HG03469 (cell line): ENCODE measurements around the gene ZFAND6.
"Not testable (repeated sequence)": the region's sequence is repeated elsewhere in the genome, so short reads cannot be mapped to it uniquely, and the experiment has no call there.

Experiments
- ATAC-seq: cut with Tn5 transposase; IDR thresholded peaks from one replicate; pipeline ENCODE4 v1.9.1; 2021; ENCODE audit warnings: mild to moderate bottlenecking, moderate library complexity, moderate number of reproducible peaks; ENCODE audit not compliant: unreplicated experiment

Gene ZFAND6

GRCh38 chr15:80141916-80142598, 82.6 kb downstream of the ZFAND6 start:
- no peak for ATAC-seq

- ATAC-seq: no peak
Measured at GRCh38 chr15:80142646-80143045, 83.2 kb downstream of the ZFAND6 start.

GRCh38 chr15:80151148-80151547, 91.7 kb downstream of the ZFAND6 start:
- ATAC-seq: no peak

- no peak for ATAC-seq
Measured at GRCh38 chr15:80151576-80151975, 92.1 kb downstream of the ZFAND6 start.

GRCh38 chr15:80152180-80152895, 92.9 kb downstream of the ZFAND6 start:
- peak; percentile 37 for ATAC-seq

GRCh38 chr15:80152896-80153876, 93.7 kb downstream of the ZFAND6 start, which contains the start of gene FAH:
Gene FAH, plus strand, starts transcription at chr15:80152999. Its CDS starts 56 bp downstream, at chr15:80153055.
- peak; percentile 11 for ATAC-seq

- ATAC-seq: no peak
Measured at GRCh38 chr15:80153900-80154299, 94.4 kb downstream of the ZFAND6 start.

- no peak for ATAC-seq
Measured at GRCh38 chr15:80154336-80154735, 94.9 kb downstream of the ZFAND6 start.

GRCh38 chr15:80155001-80155377, 95.5 kb downstream of the ZFAND6 start:
- no peak for ATAC-seq

- ATAC-seq: not testable (repeated sequence)
Measured at GRCh38 chr15:80155378-80156175, 96.1 kb downstream of the ZFAND6 start.

- no peak for ATAC-seq
Measured at GRCh38 chr15:80156176-80156720, 96.8 kb downstream of the ZFAND6 start.

- ATAC-seq: no peak
Measured at GRCh38 chr15:80157215-80157614, 97.7 kb downstream of the ZFAND6 start.

- no peak for ATAC-seq
Measured at GRCh38 chr15:80159301-80159700, 99.8 kb downstream of the ZFAND6 start.

- ATAC-seq: no peak
Measured at GRCh38 chr15:80159811-80160569, 100.5 kb downstream of the ZFAND6 start.

GRCh38 chr15:80160570-80161156, 101.2 kb downstream of the ZFAND6 start:
- ATAC-seq: no peak

- no peak for ATAC-seq
Measured at GRCh38 chr15:80161468-80162016, 102.1 kb downstream of the ZFAND6 start.

- no peak for ATAC-seq
Measured at GRCh38 chr15:80162059-80162554, 102.6 kb downstream of the ZFAND6 start.

GRCh38 chr15:80163217-80163616, 103.7 kb downstream of the ZFAND6 start:
- no peak for ATAC-seq
